HG02678 (cell line): Measurements from ENCODE around the gene IFT88.

ENCODE experiments used
- ATAC-seq: cut with Tn5 transposase; IDR thresholded peaks from one replicate; pipeline ENCODE4 v1.9.1; 2021; ENCODE audit warnings: mild to moderate bottlenecking, moderate library complexity; ENCODE audit not compliant: unreplicated experiment

The IFT88 gene

GRCh38 chr13:20561741-20562140 lies 5.2 kb upstream of the IFT88 start:
- ATAC-seq: no peak

GRCh38 chr13:20565115-20565736 lies 1.7 kb upstream of the IFT88 start:
- ATAC-seq: no peak

- ATAC-seq: peak; percentile 35
These were observed 474 bp upstream of the IFT88 start for GRCh38 chr13:20566468-20566897.

GRCh38 chr13:20567881-20568528 lies 1.0 kb downstream of the IFT88 start:
- no peak for ATAC-seq

- no peak for ATAC-seq
These were observed 3.6 kb downstream of the IFT88 start for GRCh38 chr13:20570517-20570916.

- ATAC-seq: no peak
These were observed 4.7 kb downstream of the IFT88 start for GRCh38 chr13:20571676-20572075.

GRCh38 chr13:20573186-20573585 lies 6.2 kb downstream of the IFT88 start:
- ATAC-seq: no peak

- ATAC-seq: no peak
These were observed 6.7 kb downstream of the IFT88 start for GRCh38 chr13:20573636-20574035.

- no peak for ATAC-seq
These were observed 12.2 kb downstream of the IFT88 start for GRCh38 chr13:20579191-20579590.

GRCh38 chr13:20580257-20580656 lies 13.3 kb downstream of the IFT88 start:
- ATAC-seq: no peak

- no peak for ATAC-seq
These were observed 15.1 kb downstream of the IFT88 start for GRCh38 chr13:20582026-20582425.

GRCh38 chr13:20583803-20584293 lies 16.9 kb downstream of the IFT88 start:
- no peak for ATAC-seq

GRCh38 chr13:20585371-20585770 lies 18.4 kb downstream of the IFT88 start:
- no peak for ATAC-seq

GRCh38 chr13:20588529-20589110 lies 21.7 kb downstream of the IFT88 start:
- no peak for ATAC-seq

GRCh38 chr13:20590561-20590960 lies 23.6 kb downstream of the IFT88 start:
- no peak for ATAC-seq

- no peak for ATAC-seq
These were observed 25.6 kb downstream of the IFT88 start for GRCh38 chr13:20592606-20593005.

- ATAC-seq: no peak
These were observed 27.3 kb downstream of the IFT88 start for GRCh38 chr13:20594280-20594679.

- ATAC-seq: no peak
These were observed 40.1 kb downstream of the IFT88 start for GRCh38 chr13:20607015-20607414.

- ATAC-seq: no peak
These were observed 41.6 kb downstream of the IFT88 start for GRCh38 chr13:20608438-20609020.

- no peak for ATAC-seq
These were observed 42.2 kb downstream of the IFT88 start for GRCh38 chr13:20609145-20609544.

- no peak for ATAC-seq
These were observed 43.0 kb downstream of the IFT88 start for GRCh38 chr13:20610006-20610405.
